22Rv1 (cell line): ENCODE results near the gene TMEM218.
"Not testable (repeated sequence)": the region's sequence is repeated elsewhere in the genome, so short reads cannot be mapped to it uniquely, and the experiment has no call there.

Experiments used
- H3K27ac ChIP-seq: fragments of 450-650 bp; 2 replicates; pipeline ENCODE4 v1.5.1; 2017
- CTCF ChIP-seq: fragments of 450-650 bp; IDR thresholded peaks from 2 replicates; pipeline ENCODE4 v1.5.1; 2017; ENCODE audit warnings: mild to moderate bottlenecking
- ZFX ChIP-seq: fragments of 450-650 bp; IDR thresholded peaks from 2 replicates; pipeline ENCODE4 v1.6.1; 2017; ENCODE audit warnings: antibody characterized with exemption, borderline replicate concordance

Gene TMEM218

GRCh38 chr11:125062218-125062930, 49.1 kb downstream of the TMEM218 start:
- H3K27ac ChIP-seq: no peak overlapping the region
- TF ChIP-seq ZFX (no peak), CTCF (no peak)

GRCh38 chr11:125061281-125061680, 50.1 kb downstream of the TMEM218 start:
- H3K27ac ChIP-seq: no peak overlapping the region
- TF ChIP-seq CTCF (no peak), ZFX (no peak)

DNA sequence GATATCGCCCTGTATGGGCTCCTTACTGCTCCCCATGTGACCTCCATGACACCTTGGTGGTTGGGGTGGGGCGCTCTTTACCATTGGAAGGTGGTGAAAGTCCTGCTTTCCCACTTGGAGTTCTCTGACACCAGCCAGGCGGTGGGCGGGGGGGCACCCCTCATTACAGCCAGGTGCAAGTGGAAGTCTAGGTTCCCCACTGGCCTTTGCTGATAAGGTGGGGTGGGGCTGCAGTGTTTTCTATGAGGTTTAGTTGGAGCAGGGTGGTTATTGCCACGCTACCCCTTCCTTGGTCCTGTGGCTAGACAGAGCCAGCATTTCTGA, 53.8 kb downstream of the TMEM218 start:
- H3K27ac ChIP-seq: no peak overlapping the region
- TF ChIP-seq ZFX (no peak), CTCF (no peak)

GRCh38 chr11:125056931-125057692, 54.3 kb downstream of the TMEM218 start:
- TF ChIP-seq ZFX: no peak
- no peak for TF ChIP-seq CTCF
- no peak overlapping the region for H3K27ac ChIP-seq

- not testable (repeated sequence) for H3K27ac ChIP-seq
Measured at GRCh38 chr11:125056111-125056510, 55.3 kb downstream of the TMEM218 start.

DNA sequence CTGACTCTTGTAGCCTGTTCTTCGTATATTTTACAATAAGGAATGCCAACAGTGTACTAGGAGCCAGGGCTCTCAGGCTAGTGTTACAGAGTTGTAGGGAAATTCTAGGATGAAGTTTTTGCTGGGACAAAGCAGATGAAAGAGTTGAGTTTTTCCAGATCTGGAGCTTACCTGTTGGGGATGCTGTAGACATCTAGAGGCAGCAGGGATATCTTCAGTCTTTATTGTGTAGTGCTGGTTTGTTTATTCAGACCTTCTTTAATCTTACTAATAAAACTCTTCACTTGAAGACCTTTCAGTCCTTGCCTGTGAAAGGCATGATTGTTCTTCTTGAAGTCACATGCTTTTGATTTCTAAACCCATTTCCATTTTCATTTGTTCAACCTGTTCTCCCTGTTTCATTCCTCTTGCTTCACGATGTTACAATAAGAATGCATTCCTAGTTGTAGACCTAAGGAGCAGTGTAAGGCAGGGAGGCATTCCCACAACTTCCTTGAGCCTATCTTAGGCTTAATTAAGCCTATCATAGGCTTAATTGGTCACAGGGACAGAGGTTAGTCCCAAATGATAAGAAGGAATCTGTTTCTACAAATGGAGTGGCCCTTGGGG, 56.2 kb downstream of the TMEM218 start:
- no peak overlapping the region for H3K27ac ChIP-seq
- no peak for TF ChIP-seq ZFX
- no peak for TF ChIP-seq CTCF

GRCh38 chr11:125053167-125053566, 58.3 kb downstream of the TMEM218 start:
- TF ChIP-seq CTCF: no peak
- TF ChIP-seq ZFX: no peak
- H3K27ac ChIP-seq: no peak overlapping the region
